Left ventricle myocardium inferior (tissue), 1 donor: ENCODE results near the gene R3HDML. TPM values are rescaled to one million over a fixed set of nuclear protein-coding genes. Genes with fewer than 3 reads are reported as not detected.

Experiments
- DNase-seq: peaks from one replicate; pipeline ENCODE4 v3.0.0-alpha.2; 2020
- H3K27ac ChIP-seq: fragments of 200-600 bp; replicated peaks from 2 replicates; pipeline ENCODE4 v1.8.0; 2021
- H3K27me3 ChIP-seq: fragments of 200-600 bp; 2 replicates; pipeline ENCODE4 v1.8.0; 2021; ENCODE audit warnings: low read depth
- H3K36me3 ChIP-seq: fragments of 200-600 bp; 2 replicates; pipeline ENCODE4 v1.8.0; 2021
- H3K4me1 ChIP-seq: fragments of 200-600 bp; 2 replicates; pipeline ENCODE4 v1.8.0; 2021
- H3K4me3 ChIP-seq: fragments of 200-600 bp; 2 replicates; pipeline ENCODE4 v1.8.0; 2021; ENCODE audit warnings: mild to moderate bottlenecking, moderate library complexity
- H3K9me3 ChIP-seq: fragments of 200-600 bp; replicated peaks from 2 replicates; pipeline ENCODE4 v1.8.0; 2021
- intact Hi-C: fragments of 100-400 bp; cut with micrococcal nuclease; formaldehyde crosslinking; loops from one replicate; pipeline ENCODE4 v1.11.0; 2022
- total RNA-seq: library from RNA; stranded (reverse); fragmentation: NEBNext Ultra II Directional; extraction: Animal tissue kit (Norgen Biotek cat#: 25700); gene quantifications from one replicate; pipeline ENCODE4 v1.2.1, GENCODE V29; 2021
- TF ChIP-seq, protein P1 (sequence below): fragments of 200-600 bp; IDR thresholded peaks from 2 replicates; pipeline ENCODE4 v1.8.0; 2021; ENCODE audit warnings: antibody characterized with exemption, mild to moderate bottlenecking, borderline replicate concordance
- donor health status: DM: no; HTN: yes; CAD: no; lungs with severe emphysema.

Gene R3HDML
- total RNA-seq, 1 donor from 2014 or later, result not detected

DNA sequence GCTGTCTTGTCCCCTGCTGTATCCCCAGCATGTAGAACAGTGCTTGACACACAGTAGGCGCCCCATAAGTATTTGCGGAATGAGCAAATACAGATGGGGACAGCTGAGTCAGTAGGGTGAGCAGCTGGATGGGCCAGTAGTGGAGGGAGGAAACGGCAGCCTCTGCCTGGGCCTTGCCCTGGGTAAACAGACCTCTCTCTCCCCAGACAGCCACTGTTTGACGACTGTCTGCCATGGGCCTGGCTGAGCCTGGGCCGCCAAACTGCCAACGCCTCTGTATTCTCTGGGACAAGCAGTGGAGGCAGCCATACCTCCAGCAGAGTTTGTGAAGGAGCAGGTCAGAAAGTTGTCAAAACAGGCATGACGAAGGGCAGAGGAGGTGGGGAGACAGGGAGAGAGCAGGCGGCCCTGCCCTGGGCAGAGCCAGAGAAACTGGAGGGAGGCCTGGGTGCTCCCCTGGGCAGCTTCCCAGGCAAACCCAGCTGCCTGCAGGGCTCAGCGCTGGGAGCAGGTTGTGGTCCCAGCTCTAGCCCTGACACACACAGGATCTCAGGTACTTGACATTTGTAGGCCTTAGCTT is 33.9 kb downstream of the R3HDML start:
- intact Hi-C loops, result no loop called here
- TF ChIP-seq, protein P1, sequence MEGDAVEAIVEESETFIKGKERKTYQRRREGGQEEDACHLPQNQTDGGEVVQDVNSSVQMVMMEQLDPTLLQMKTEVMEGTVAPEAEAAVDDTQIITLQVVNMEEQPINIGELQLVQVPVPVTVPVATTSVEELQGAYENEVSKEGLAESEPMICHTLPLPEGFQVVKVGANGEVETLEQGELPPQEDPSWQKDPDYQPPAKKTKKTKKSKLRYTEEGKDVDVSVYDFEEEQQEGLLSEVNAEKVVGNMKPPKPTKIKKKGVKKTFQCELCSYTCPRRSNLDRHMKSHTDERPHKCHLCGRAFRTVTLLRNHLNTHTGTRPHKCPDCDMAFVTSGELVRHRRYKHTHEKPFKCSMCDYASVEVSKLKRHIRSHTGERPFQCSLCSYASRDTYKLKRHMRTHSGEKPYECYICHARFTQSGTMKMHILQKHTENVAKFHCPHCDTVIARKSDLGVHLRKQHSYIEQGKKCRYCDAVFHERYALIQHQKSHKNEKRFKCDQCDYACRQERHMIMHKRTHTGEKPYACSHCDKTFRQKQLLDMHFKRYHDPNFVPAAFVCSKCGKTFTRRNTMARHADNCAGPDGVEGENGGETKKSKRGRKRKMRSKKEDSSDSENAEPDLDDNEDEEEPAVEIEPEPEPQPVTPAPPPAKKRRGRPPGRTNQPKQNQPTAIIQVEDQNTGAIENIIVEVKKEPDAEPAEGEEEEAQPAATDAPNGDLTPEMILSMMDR, result no peak
- H3K27ac ChIP-seq, result no peak overlapping the region
- peaks cover 9% of the 10 kb centered on the region for H3K27me3 ChIP-seq
- H3K4me1 ChIP-seq, result no peaks in the 10 kb centered on the region
- no peaks in the 10 kb centered on the region for H3K9me3 ChIP-seq
- no peaks in the 10 kb centered on the region for H3K36me3 ChIP-seq
- no peak overlapping the region for H3K4me3 ChIP-seq
- no peak for DNase-seq

DNA sequence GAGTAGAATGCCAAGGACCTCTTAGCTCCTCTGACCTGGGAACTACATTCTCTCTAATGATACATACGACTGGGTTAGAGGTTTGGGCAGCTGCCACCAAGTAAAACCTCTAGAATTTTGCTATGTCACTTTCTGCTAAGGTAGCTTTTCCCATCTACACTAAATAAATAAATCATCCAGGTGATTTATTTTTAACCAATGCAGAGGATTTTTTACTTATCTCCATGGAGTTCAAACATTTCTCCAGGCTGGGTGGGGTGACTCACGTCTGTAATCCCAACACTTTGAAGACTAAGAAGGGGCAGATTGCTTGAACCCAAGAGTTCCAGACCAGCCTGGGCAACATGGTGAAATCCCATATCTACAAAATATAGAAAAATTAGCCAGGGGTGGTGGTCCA is 45.8 kb downstream of the R3HDML start:
- Histone ChIP-seq H3K27ac (no peak overlapping the region), H3K36me3 (no peaks in the 10 kb centered on the region), H3K4me1 (no peaks in the 10 kb centered on the region), H3K27me3 (peaks cover 32% of the 10 kb centered on the region), H3K9me3 (no peaks in the 10 kb centered on the region), H3K4me3 (no peak overlapping the region)
- intact Hi-C loops, result loop anchor here (10.0 kb wide), 1 partner anchor 302 kb away; no protein-coding TSS in a partner anchor
- TF ChIP-seq, protein P1, result no peak
- no peak for DNase-seq

DNA sequence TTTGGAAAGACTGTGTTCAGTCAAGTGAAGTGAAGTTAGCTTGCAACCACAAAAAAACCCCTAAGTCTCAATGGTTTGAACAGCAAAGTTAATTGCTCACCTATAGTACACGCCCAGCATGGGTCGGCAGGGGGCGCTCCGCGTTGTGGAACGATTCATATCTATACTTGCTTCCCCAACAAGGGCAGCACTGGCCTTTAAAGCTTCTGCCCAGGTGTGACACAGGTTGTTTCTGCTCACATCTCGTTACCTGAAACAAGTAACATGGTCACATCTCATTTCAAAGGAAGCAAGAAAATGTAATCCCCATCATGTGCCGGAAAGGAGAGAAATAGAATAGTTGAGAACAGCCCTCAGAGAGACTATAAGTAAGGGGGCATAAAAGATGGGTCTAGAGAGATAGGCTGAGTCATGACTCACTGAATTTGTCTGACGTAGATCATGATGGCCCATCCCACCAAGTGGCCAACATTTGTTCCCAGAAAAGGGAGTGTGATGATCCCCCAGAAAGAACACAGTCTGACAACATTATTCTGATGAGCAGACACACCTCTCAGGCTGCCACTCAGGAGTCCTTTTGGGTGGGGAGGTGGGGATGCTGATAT is 47.7 kb downstream of the R3HDML start:
- peak; percentile 77 for DNase-seq
- TF ChIP-seq, protein P1, result peak; percentile 87
- peaks cover 45% of the 10 kb centered on the region for H3K27me3 ChIP-seq

DNA sequence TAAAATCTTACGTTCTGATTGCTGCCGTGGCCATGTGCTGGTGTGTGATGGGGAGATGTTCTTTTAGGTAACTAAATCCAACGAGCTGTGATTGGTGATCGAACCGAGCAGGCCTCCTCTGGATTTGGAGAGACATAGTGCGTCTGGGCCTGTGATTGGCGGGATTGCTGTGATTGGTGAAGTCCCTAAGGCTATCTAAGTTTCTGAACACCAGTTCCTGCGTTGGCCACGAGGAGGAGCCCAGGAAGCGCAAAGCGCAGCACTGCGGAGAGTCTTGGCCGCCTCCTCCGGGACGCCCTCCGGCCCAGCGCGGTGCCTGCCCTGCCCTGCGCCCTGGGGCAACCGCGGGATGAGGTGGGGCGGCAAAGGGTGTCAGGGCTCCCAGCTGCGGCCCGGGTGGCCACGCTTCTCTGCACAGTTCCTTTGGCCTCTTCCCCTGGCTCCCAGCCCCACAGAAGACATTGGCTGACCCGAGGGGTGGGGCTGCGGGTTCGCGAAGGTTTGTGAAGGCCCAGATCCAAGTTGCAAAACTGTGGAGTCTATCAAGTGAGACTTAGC is 51.7 kb downstream of the R3HDML start:
- TF ChIP-seq, protein P1, result peak; percentile 78
- Histone ChIP-seq H3K27ac (no peak overlapping the region), H3K4me3 (no peak overlapping the region), H3K27me3 (peaks cover 35% of the 10 kb centered on the region), H3K4me1 (peaks cover 9% of the 10 kb centered on the region), H3K36me3 (no peaks in the 10 kb centered on the region), H3K9me3 (no peaks in the 10 kb centered on the region)
- DNase-seq, result peak; percentile 62
- intact Hi-C loops, result loop anchor here (10.0 kb wide), 1 partner anchor 296 kb away; no protein-coding TSS in a partner anchor

More for the DNA sequence above, 47.7 kb downstream of the R3HDML start:
- H3K36me3 ChIP-seq, result no peaks in the 10 kb centered on the region
- no peak overlapping the region for H3K27ac ChIP-seq
- intact Hi-C loops, result loop anchor here (10.0 kb wide), 1 partner anchor 300 kb away; no protein-coding TSS in a partner anchor
- H3K4me3 ChIP-seq, result no peak overlapping the region
- H3K9me3 ChIP-seq, result no peaks in the 10 kb centered on the region
- H3K4me1 ChIP-seq, result peaks cover 9% of the 10 kb centered on the region

DNA sequence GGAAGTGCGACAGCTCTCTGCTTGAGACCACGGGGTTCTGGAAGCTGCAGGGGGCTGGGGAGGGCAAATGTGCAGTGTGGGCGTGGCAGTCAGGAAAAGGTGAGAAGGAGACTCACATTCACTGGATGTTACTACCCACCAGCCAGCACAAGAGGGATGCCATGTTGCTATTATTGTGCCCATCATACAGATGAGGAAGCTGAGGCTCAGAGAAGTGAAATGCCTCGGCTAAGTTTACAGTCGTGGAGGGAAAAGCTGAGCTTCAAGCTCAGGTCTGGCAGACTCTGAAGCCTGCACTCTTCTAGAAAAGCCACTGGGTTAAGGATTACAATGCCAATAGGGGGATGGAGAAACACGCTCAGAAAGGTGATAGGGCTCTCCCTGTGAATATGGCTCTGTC is 53.0 kb downstream of the R3HDML start:
- peaks cover 37% of the 10 kb centered on the region for H3K27me3 ChIP-seq
- no peaks in the 10 kb centered on the region for H3K36me3 ChIP-seq
- intact Hi-C loops, result loop anchor here (10.0 kb wide), 1 partner anchor 295 kb away; no protein-coding TSS in a partner anchor
- TF ChIP-seq, protein P1, result no peak
- no peak overlapping the region for H3K4me3 ChIP-seq
- H3K4me1 ChIP-seq, result peaks cover 9% of the 10 kb centered on the region
- H3K27ac ChIP-seq, result no peak overlapping the region
- no peaks in the 10 kb centered on the region for H3K9me3 ChIP-seq
- DNase-seq, result no peak
